Activated CD8-positive, alpha-beta T cell treated with anti-CD3 and anti-CD28 coated beads for 36 hours (primary cell): ENCODE measurements around the gene XXYLT1. TPM values are rescaled to one million over a fixed set of nuclear protein-coding genes. Genes with fewer than 3 reads are reported as not detected.

Experiments
- ATAC-seq: fragments of 200-7000 bp; cut with Tn5 transposase; one replicate; pipeline ENCODE4 v1.10.0; 2021; ENCODE audit warnings: mild to moderate bottlenecking, moderate library complexity
- CTCF ChIA-PET: fragments of 350-600 bp; sonication (Branson Sonifier 250); formaldehyde crosslinking; loops from one replicate; lab custom pipeline; 2021; ENCODE audit warnings: antibody characterized with exemption; lab: Charles Lee
- POLR2A ChIA-PET: fragments of 350-600 bp; sonication (Branson Sonifier 250); formaldehyde crosslinking; loops from one replicate; lab custom pipeline; 2021; ENCODE audit warnings: antibody characterized with exemption; lab: Charles Lee
- DNase-seq: peaks from one replicate; pipeline ENCODE4 v3.0.0-alpha.2; 2020
- H3K27ac Mint-ChIP-seq: one replicate; pipeline ENCODE4 v1.8.0; 2021; ENCODE audit warnings: mild to moderate bottlenecking, mixed read lengths
- H3K27me3 Mint-ChIP-seq: one replicate; pipeline ENCODE4 v1.8.0; 2021; ENCODE audit warnings: mixed read lengths
- H3K36me3 Mint-ChIP-seq: one replicate; pipeline ENCODE4 v1.8.0; 2021; ENCODE audit warnings: low read depth, mixed read lengths
- H3K4me1 Mint-ChIP-seq: one replicate; pipeline ENCODE4 v1.8.0; 2021; ENCODE audit warnings: low read depth, mixed read lengths
- H3K4me3 Mint-ChIP-seq: one replicate; pipeline ENCODE4 v1.8.0; 2021; ENCODE audit warnings: mild to moderate bottlenecking, moderate library complexity, mixed read lengths
- H3K9me3 Mint-ChIP-seq: one replicate; pipeline ENCODE4 v1.8.0; 2021; ENCODE audit warnings: mixed read lengths
- CTCF ChIP-seq: fragments of 200-600 bp; IDR thresholded peaks from one replicate; pipeline ENCODE4 v1.8.0; 2022; ENCODE audit warnings: antibody characterized with exemption, mild to moderate bottlenecking
- intact Hi-C: fragments of 100-400 bp; cut with micrococcal nuclease; formaldehyde crosslinking; loops from one replicate; pipeline ENCODE4 v1.10.0; 2022
- total RNA-seq, 2 experiments: library from RNA; stranded (reverse); gene quantifications; one replicate each; pipeline ENCODE4 v1.2.3, GENCODE V29; 2021

Gene XXYLT1
- total RNA-seq, 2 experiments from 2014 or later, result 8.4 to 9.6 TPM

- POLR2A ChIA-PET, result no interaction called here
- intact Hi-C loops, result no loop called here
- Mint-ChIP-seq H3K27me3 (no peaks in the 10 kb centered on the region), H3K9me3 (no peaks in the 10 kb centered on the region), H3K4me1 (peaks cover 11% of the 10 kb centered on the region), H3K4me3 (no peak overlapping the region), H3K36me3 (peaks cover 2% of the 10 kb centered on the region), H3K27ac (no peak overlapping the region)
- ATAC-seq (no peak), DNase-seq (no peak)
- CTCF ChIA-PET, result interaction anchor here (1.6 kb wide), 1 partner anchor 14 kb away, joined by 4 read pairs; no protein-coding TSS in a partner anchor
- TF ChIP-seq CTCF, result no peak
Measured at GRCh38 chr3:195212749-195213375, 58.1 kb downstream of the XXYLT1 start.

DNA sequence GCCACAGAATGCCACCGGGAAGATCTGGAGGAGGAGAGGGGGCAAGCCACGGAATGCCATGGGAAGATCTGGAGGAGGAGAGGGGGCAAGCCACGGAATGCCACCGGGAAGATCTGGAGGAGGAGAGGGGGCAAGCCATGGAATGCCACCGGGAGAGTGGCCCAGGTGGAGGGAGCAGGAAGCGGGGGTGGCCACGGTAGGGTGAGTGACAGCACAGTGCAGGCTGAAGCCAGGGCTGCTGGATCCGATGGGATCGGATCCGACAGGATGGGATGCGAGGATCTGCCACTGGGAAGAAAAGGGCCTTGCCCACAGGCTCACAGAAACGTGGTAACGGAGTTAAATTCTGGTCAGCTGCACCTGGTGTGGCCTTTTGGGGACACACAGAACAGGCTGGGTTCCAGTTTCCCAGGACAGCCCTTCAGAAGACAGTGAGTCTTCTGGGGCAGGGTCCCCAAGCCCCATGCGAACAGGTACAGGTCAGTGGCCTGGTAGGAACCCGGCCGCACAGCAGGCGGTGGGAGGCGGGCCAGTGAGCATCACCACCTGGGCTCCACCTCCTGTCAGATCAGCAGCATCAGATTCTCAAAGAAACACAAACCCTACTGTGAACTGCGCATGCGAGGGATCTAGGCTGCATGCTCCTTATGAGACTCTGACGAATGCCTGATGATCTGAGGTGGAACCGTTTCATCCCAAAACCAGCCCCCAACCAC lies 58.8 kb downstream of the XXYLT1 start:
- Mint-ChIP-seq H3K27me3 (no peaks in the 10 kb centered on the region), H3K27ac (no peak overlapping the region), H3K36me3 (peaks cover 4% of the 10 kb centered on the region), H3K4me1 (peaks cover 13% of the 10 kb centered on the region), H3K9me3 (no peaks in the 10 kb centered on the region), H3K4me3 (no peak overlapping the region)
- no peak for TF ChIP-seq CTCF
- ChIA-PET CTCF (interaction anchor here (1.6 kb wide), 1 partner anchor 15 kb away, joined by 4 read pairs; no protein-coding TSS in a partner anchor), POLR2A (no interaction called here)
- ATAC-seq, result no peak
- intact Hi-C loops, result no loop called here
- no peak for DNase-seq

GRCh38 chr3:195210266-195210973 lies 60.5 kb downstream of the XXYLT1 start:
- ATAC-seq, result no peak
- intact Hi-C loops, result no loop called here
- Mint-ChIP-seq H3K4me3 (no peak overlapping the region), H3K9me3 (no peaks in the 10 kb centered on the region), H3K27ac (no peak overlapping the region), H3K4me1 (peaks cover 14% of the 10 kb centered on the region), H3K27me3 (no peaks in the 10 kb centered on the region), H3K36me3 (peaks cover 4% of the 10 kb centered on the region)
- TF ChIP-seq CTCF, result no peak
- ChIA-PET POLR2A (no interaction called here), CTCF (interaction anchor here (0.9 to 1.1 kb wide), 2 partner anchors 10 to 104 kb away, joined by 3 read pairs; no protein-coding TSS in a partner anchor)
- DNase-seq, result no peak

- ATAC-seq, result no peak
- CTCF ChIA-PET, result no interaction called here
- intact Hi-C loops, result no loop called here
- H3K4me1 Mint-ChIP-seq, result peaks cover 18% of the 10 kb centered on the region
- TF ChIP-seq CTCF, result no peak
- H3K9me3 Mint-ChIP-seq, result no peaks in the 10 kb centered on the region
- peaks cover 4% of the 10 kb centered on the region for H3K36me3 Mint-ChIP-seq
- H3K27ac Mint-ChIP-seq, result no peak overlapping the region
- DNase-seq, result no peak
- no peak overlapping the region for H3K4me3 Mint-ChIP-seq
- H3K27me3 Mint-ChIP-seq, result no peaks in the 10 kb centered on the region
- POLR2A ChIA-PET, result no interaction called here
Measured at GRCh38 chr3:195209847-195210265, 61.1 kb downstream of the XXYLT1 start.
